HL-60/S4 (cell line): ENCODE measurements around the gene TRIM72.
"Not testable (repeated sequence)": the region's sequence is repeated elsewhere in the genome, so short reads cannot be mapped to it uniquely, and the experiment has no call there.

Experiments
- in situ Hi-C: fragments of 300-500 bp; cut with MboI; formaldehyde crosslinking; loops from 2 replicates; pipeline ENCODE4 v1.14.3; 2022; ENCODE audit warnings: low sequenced_read_pairs

Gene TRIM72

GRCh38 chr16:31190061-31190460 is 23.9 kb upstream of the TRIM72 start:
- in situ Hi-C loops, result no loop called here

GRCh38 chr16:31190818-31191444 is 23.0 kb upstream of the TRIM72 start:
- in situ Hi-C loops, result no loop called here

- in situ Hi-C loops, result no loop called here
These were observed 22.1 kb upstream of the TRIM72 start for GRCh38 chr16:31191697-31192428.

- in situ Hi-C loops, result no loop called here
These were observed 20.9 kb upstream of the TRIM72 start for GRCh38 chr16:31192856-31193642.

GRCh38 chr16:31193874-31194273 is 20.0 kb upstream of the TRIM72 start:
- in situ Hi-C loops, result no loop called here

GRCh38 chr16:31194898-31195297 is 19.0 kb upstream of the TRIM72 start:
- in situ Hi-C loops, result no loop called here

GRCh38 chr16:31195861-31196260 is 18.1 kb upstream of the TRIM72 start:
- in situ Hi-C loops, result not testable (repeated sequence)

- in situ Hi-C loops, result no loop called here
These were observed 17.4 kb upstream of the TRIM72 start for GRCh38 chr16:31196324-31197088.

GRCh38 chr16:31198207-31198882 is 15.6 kb upstream of the TRIM72 start:
- in situ Hi-C loops, result no loop called here

GRCh38 chr16:31199430-31200041 is 14.4 kb upstream of the TRIM72 start:
- in situ Hi-C loops, result loop anchor here (10.0 kb wide), 1 partner anchor 185 kb away; no protein-coding TSS in a partner anchor

GRCh38 chr16:31200111-31200510 is 13.8 kb upstream of the TRIM72 start:
- in situ Hi-C loops, result loop anchor here (10.0 kb wide), 1 partner anchor 185 kb away; no protein-coding TSS in a partner anchor

GRCh38 chr16:31200821-31201568 is 12.9 kb upstream of the TRIM72 start:
- in situ Hi-C loops, result loop anchor here (10.0 kb wide), 1 partner anchor 184 kb away; no protein-coding TSS in a partner anchor

- in situ Hi-C loops, result loop anchor here (10.0 kb wide), 1 partner anchor 183 kb away; no protein-coding TSS in a partner anchor
These were observed 12.1 kb upstream of the TRIM72 start for GRCh38 chr16:31201582-31202413.

- in situ Hi-C loops, result loop anchor here (10.0 kb wide), 1 partner anchor 182 kb away; no protein-coding TSS in a partner anchor
These were observed 11.2 kb upstream of the TRIM72 start, which contains the start of gene PYCARD for GRCh38 chr16:31202414-31203375. TSS of gene PYCARD (minus strand) at chr16:31202760. CDS start at chr16:31202690, 70 bp downstream.

GRCh38 chr16:31204871-31205666 is 8.8 kb upstream of the TRIM72 start:
- in situ Hi-C loops, result loop anchor here (10.0 kb wide), 1 partner anchor 180 kb away; no protein-coding TSS in a partner anchor

- in situ Hi-C loops, result loop anchor here (10.0 kb wide), 1 partner anchor 178 kb away; no protein-coding TSS in a partner anchor
These were observed 7.1 kb upstream of the TRIM72 start for GRCh38 chr16:31206776-31207175.
